Muscle layer of duodenum (tissue), 2 donors: ENCODE results near the gene MLLT10.

Experiments
- H3K27ac ChIP-seq: one replicate; pipeline ENCODE4 v1.7.0; 2013; ENCODE audit warnings: mild to moderate bottlenecking, low read length
- H3K27me3 ChIP-seq: one replicate; pipeline ENCODE4 v1.7.0; 2013; ENCODE audit warnings: low read depth, mild to moderate bottlenecking, control low read depth, low read length
- H3K36me3 ChIP-seq, 2 donors: one replicate each; pipeline ENCODE4 v1.7.0; 2013; ENCODE audit warnings: low read length in 2 of 2, control low read depth in 1 of 2, mild to moderate bottlenecking in 1 of 2; ENCODE audit not compliant: insufficient read depth in 2 of 2, control insufficient read depth in 1 of 2
- H3K4me1 ChIP-seq, 2 donors: one replicate each; pipeline ENCODE4 v1.7.0; 2013; ENCODE audit warnings: low read length in 2 of 2, mild to moderate bottlenecking in 2 of 2, control low read depth in 1 of 2, moderate library complexity in 1 of 2; ENCODE audit not compliant: insufficient read depth in 2 of 2, control insufficient read depth in 1 of 2
- H3K4me3 ChIP-seq, 2 donors: one replicate each; pipeline ENCODE4 v1.7.0; 2013; ENCODE audit warnings: low read length in 2 of 2, low read depth in 1 of 2, mild to moderate bottlenecking in 1 of 2
- H3K9me3 ChIP-seq, 2 donors: one replicate each; pipeline ENCODE4 v1.7.0; 2013; ENCODE audit warnings: low read length in 2 of 2, control low read depth in 1 of 2, mild to moderate bottlenecking in 1 of 2; ENCODE audit not compliant: control insufficient read depth in 1 of 2
- donor health status: healthy.

The MLLT10 gene

DNA sequence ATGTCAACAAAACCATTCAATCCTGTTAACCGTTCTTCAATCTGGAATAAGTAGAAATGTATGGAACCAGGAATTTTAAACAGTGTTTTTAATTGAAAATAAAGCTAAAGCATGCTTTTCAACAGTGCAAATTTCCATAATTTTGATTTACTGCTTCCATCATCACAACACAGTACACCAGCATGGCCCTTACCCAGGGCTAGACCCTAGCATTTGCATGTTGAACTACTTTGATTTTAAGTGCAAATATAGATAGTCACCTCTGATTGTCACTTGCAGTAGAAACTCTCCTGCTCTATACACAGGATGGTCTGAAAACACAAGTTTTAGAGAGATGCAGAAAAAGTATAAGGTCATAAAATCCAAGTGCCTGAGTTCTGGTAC is 20.6 kb upstream of the MLLT10 start:
- Histone ChIP-seq H3K9me3 (no peaks in the 10 kb centered on the region), H3K27ac (no peak overlapping the region), H3K36me3 (no peaks in the 10 kb centered on the region), H3K27me3 (peaks cover 7% of the 10 kb centered on the region), H3K4me3 (no peak overlapping the region), H3K4me1 (peaks cover 0 to 27% of the 10 kb centered on the region in 2 donors)

- Histone ChIP-seq H3K27me3 (peaks cover 15% of the 10 kb centered on the region), H3K36me3 (no peaks in the 10 kb centered on the region), H3K4me3 (peak overlapping the region in 1 of 2 donors; percentile 71), H3K27ac (no peak overlapping the region), H3K4me1 (peaks cover 0 to 35% of the 10 kb centered on the region in 2 donors), H3K9me3 (no peaks in the 10 kb centered on the region)
These were observed 19.8 kb upstream of the MLLT10 start for GRCh38 chr10:21514129-21514817.

GRCh38 chr10:21514818-21515351 is 19.1 kb upstream of the MLLT10 start:
- peaks cover 18% of the 10 kb centered on the region for H3K27me3 ChIP-seq
- H3K4me3 ChIP-seq, result peak overlapping the region; percentile 57 to 71
- no peaks in the 10 kb centered on the region for H3K36me3 ChIP-seq
- H3K9me3 ChIP-seq, result no peaks in the 10 kb centered on the region
- H3K27ac ChIP-seq, result no peak overlapping the region
- H3K4me1 ChIP-seq, result peaks cover 2 to 38% of the 10 kb centered on the region in 2 donors

- H3K27ac ChIP-seq, result no peak overlapping the region
- H3K4me1 ChIP-seq, result peaks cover 5 to 37% of the 10 kb centered on the region in 2 donors
- peak overlapping the region; percentile 57 to 71 for H3K4me3 ChIP-seq
- no peaks in the 10 kb centered on the region for H3K36me3 ChIP-seq
- peaks cover 18% of the 10 kb centered on the region for H3K27me3 ChIP-seq
- H3K9me3 ChIP-seq, result no peaks in the 10 kb centered on the region
These were observed 18.4 kb upstream of the MLLT10 start for GRCh38 chr10:21515361-21516241.

DNA sequence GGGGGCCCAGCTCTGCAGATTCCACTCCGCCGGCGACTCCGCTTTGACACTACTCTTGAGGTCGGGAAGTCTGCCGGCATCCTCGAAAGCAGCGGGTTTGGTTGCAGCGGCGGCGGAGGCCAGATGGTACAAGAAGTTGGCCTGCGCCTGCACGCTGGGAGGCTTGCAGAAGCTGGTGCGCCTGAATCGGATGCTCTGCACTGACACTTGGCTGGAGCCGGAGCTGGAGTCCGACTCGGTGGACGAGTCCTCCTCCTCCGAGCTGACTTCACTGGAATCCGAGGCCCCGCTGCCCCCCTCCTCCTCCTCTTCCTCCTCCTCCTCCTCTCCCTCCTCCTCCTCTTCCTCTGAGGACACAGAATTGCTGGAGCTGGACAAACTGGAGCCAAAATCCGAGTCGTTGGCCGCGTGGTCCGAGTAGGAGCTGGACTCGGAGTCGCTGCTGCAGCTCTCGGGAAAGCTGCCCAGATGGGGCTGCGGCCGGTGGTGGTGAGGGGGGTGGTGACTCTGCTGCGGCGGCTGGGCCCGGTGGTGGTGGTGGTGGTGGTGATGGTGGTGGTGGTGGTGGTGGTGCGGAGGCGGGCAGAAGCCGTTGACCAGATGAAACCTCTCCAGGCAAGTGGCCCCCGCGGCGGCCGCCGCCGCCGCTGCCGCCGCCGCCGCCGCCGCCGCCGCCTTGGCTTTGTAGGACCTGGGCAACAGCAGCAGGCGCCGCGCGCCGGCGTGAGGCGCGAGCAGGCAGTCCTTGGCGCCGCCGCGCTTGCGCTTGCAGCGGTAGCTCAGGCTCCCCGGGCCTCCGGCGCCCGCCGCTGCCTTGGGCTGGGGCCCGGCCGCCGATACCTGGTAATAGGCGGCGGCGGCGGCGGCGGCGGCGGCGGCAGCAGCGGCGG is 17.5 kb upstream of the MLLT10 start:
- Histone ChIP-seq H3K36me3 (no peaks in the 10 kb centered on the region), H3K27ac (no peak overlapping the region), H3K4me3 (peak overlapping the region; percentile 57 to 82), H3K4me1 (peaks cover 5 to 38% of the 10 kb centered on the region in 2 donors), H3K9me3 (no peaks in the 10 kb centered on the region), H3K27me3 (peaks cover 18% of the 10 kb centered on the region)

DNA sequence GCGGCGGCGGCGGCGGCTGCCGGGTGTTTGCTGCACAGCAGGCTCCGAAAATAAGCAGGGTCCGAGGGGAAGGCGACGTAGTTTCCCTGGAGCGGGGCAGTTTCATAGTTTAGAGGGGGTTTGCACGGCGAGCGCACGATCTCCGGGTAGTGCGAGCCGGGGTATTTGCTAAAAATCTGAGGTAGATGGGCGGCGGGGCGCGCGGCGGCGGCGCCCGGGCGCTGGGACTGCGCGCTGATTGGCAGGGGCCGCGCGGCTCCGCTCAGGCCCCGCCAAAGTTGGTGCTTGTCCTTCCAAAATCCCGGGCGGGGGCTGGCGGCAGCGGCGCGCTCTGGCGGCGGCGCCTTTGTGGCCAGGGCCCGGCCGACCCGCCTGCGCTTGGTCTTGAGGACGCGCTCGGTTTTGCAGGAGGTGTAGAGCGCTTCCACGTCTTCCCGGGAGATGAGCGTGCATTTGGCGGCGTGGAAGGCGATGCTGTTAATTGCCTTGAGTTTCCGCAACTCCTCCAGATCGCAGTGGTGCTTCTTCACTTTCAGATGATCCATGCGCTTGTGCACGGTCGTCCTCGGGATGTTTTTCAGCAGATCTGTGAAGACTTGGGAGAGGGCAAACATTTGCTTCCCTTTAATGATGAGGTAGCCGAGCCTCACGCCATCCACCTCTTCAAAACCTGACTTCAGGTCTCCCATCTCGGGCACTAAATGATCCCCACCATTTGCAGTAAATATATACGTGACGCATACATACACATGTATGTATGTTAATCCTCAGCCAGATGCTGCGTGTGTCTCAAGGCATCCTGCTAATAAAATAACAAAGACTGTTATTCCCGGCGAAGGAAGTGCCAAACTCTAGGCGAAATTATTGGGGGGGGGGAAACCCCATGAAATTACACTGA is 16.6 kb upstream of the MLLT10 start:
- H3K4me1 ChIP-seq, result peaks cover 5 to 38% of the 10 kb centered on the region in 2 donors
- H3K4me3 ChIP-seq, result peak overlapping the region; percentile 72 to 82
- peaks cover 18% of the 10 kb centered on the region for H3K27me3 ChIP-seq
- H3K9me3 ChIP-seq, result no peaks in the 10 kb centered on the region
- peak overlapping the region; percentile 87 for H3K27ac ChIP-seq
- no peaks in the 10 kb centered on the region for H3K36me3 ChIP-seq

DNA sequence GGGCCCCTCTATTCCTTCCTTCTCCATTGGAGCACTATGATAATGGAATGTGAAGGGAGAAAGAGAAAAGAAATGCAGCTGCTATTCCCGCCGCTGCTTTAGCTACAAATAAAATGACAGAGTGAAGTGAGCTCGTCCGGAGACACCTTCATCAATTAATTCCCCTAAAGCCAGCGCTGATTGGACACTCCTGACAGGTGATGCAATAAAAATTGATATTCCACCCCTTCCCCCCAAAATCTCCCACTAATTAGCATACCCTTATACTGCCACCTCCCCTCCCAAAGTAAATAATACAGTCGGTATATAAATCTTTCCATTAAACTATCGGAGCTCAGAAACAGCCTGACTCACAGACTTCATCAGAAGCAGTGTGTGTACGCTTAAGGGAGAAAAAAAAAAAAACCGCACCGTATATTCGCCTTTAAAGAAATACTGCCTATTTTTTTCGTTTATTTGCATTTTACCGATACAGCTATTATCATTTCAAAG is 15.8 kb upstream of the MLLT10 start:
- H3K36me3 ChIP-seq, result no peaks in the 10 kb centered on the region
- H3K27me3 ChIP-seq, result peaks cover 18% of the 10 kb centered on the region
- peak overlapping the region; percentile 87 for H3K27ac ChIP-seq
- peaks cover 5 to 43% of the 10 kb centered on the region in 2 donors for H3K4me1 ChIP-seq
- H3K4me3 ChIP-seq, result peak overlapping the region; percentile 72 to 82
- no peaks in the 10 kb centered on the region for H3K9me3 ChIP-seq

DNA sequence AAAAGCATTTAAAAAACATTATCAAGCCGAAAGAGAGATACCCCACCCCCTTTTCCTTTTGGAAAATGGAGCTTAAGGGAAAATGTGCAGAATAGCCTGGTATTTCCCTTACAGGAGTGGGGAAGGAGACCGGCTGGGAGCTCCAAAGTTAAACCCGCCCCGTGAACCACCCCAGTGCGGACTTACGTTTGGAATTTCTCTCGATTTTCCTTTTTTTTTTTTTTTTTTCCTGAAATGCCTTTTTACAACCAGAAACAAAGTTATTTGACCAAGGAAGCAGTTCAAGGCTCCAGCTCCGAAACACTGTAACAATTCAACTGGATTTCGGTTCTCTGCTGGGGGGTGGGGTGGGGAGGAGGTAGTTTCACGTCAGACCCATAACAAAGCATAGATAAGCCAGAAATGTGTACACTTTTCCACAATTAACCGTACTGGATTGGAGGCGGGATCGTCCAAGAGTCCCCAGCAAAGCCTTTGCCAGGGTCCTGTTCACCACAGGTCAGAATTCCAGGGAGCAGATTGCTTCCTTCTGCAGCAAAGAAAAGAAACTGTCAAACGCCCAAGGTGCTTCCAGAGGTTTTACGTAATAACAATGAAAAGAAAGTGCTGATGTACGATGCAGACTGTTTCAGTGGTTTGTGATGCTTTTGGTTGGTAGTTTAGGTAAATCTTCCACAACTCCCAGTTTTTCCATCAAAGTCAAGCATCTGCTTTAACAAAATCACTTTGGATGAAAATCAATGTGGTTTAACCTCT is 15.2 kb upstream of the MLLT10 start:
- Histone ChIP-seq H3K9me3 (no peaks in the 10 kb centered on the region), H3K4me3 (peak overlapping the region; percentile 72 to 82), H3K36me3 (no peaks in the 10 kb centered on the region), H3K27me3 (peaks cover 18% of the 10 kb centered on the region), H3K4me1 (peaks cover 5 to 49% of the 10 kb centered on the region in 2 donors), H3K27ac (peak overlapping the region; percentile 87)

- Histone ChIP-seq H3K27me3 (peaks cover 18% of the 10 kb centered on the region), H3K4me3 (peak overlapping the region; percentile 72 to 82), H3K9me3 (no peaks in the 10 kb centered on the region), H3K27ac (peak overlapping the region; percentile 87), H3K36me3 (no peaks in the 10 kb centered on the region), H3K4me1 (peaks cover 5 to 50% of the 10 kb centered on the region in 2 donors)
These were observed 14.6 kb upstream of the MLLT10 start for GRCh38 chr10:21519397-21519933.
